GM12864 (cell line): ENCODE measurements around the gene ASL.
A peak's percentile ranks its signal among the peaks of the same experiment; 100 is the strongest.
"Not testable (repeated sequence)": the region's sequence is repeated elsewhere in the genome, so short reads cannot be mapped to it uniquely, and the experiment has no call there.

Experiments used
- DNase-seq: peaks from one replicate; pipeline ENCODE4 v3.0.0-alpha.2; 2011; ENCODE audit warnings: low read depth
- H3K4me3 ChIP-seq: 2 replicates; pipeline ENCODE4 v1.5.1; 2011; ENCODE audit warnings: mild to moderate bottlenecking, low read depth, low read length, control low read depth
- CTCF ChIP-seq: IDR thresholded peaks from 2 replicates; pipeline ENCODE4 v1.5.1; 2011; ENCODE audit warnings: low read depth, mild to moderate bottlenecking, moderate library complexity, low read length, control low read depth, inconsistent platforms; ENCODE audit errors: missing control alignments

ASL gene

DNA sequence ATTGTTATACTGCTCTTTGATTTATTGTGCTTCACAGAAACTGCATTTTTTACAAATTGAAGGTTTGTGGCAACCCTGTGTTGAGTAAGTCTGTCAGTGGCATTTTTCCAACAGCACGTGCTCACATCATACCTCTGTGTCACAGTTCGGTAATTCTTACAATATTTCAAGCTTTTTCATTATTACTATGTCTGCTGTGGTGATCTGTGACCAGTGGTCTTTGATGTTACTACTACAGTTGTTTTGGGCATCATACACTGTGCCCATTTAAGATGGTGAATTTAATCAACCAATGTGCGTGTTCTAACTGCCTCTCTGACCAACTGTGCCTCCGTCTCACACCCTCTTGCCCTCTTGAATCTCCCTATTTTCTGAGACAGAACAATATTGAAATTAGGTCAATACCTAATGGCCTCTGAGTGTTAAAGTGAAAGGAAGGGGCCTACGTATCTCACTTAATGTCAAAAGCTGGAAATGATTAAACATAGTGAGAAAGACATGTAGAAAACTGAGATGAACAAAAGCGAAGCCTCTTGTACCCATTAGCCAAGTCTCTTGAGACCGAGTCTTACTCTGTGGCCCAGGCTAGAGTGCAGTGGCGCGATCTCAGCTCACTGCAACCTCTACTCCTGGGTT lies 20.2 kb upstream of the ASL start:
- H3K4me3 ChIP-seq, result no peak overlapping the region
- DNase-seq, result no peak
- no peak for TF ChIP-seq CTCF

- H3K4me3 ChIP-seq, result no peak overlapping the region
- DNase-seq, result no peak
- TF ChIP-seq CTCF, result no peak
Observed at GRCh38 chr7:66060796-66061195, 14.8 kb upstream of the ASL start.

- DNase-seq, result no peak
- no peak overlapping the region for H3K4me3 ChIP-seq
- TF ChIP-seq CTCF, result no peak
Observed at GRCh38 chr7:66069732-66070131, 5.9 kb upstream of the ASL start.

DNA sequence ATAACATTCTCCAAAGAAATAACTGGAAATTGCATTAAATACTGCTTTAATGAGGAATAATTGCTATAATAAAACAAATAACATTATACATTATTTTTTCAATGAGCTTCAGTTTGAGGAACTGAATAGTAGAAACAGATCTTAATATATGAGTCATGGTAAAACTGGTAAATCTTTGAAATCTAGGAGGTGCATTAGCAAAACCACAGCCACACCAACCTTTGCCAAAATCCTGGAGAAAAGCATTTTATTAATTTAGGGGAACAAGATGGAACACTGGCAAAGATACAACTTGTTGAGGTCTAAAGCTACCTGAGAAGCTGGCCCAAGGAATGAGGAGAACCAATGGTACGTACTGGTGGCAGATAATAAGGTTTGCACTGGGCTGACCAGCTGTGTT lies 5.4 kb upstream of the ASL start:
- TF ChIP-seq CTCF, result no peak
- no peak overlapping the region for H3K4me3 ChIP-seq
- DNase-seq, result no peak

DNA sequence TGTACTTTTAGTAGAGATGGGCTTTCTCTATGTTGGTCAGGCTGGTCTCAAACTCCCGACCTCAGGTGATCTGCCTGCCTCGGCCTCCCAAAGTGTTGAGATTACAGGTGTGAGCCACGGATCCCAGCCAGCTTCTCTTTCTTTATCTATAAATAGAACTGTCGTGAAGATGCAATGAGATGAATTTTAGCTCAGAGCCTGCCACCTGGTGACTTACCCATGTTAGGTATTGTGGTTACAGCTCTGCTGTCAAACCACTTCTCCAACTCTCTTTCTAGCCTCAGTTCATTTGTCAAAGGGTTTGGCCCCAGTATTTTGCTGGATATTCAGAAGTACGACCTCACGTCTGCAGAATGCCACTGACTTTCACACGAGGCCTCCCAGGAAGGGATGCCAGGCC lies 3.4 kb upstream of the ASL start:
- DNase-seq, result not testable (repeated sequence)

GRCh38 chr7:66076462-66077329 lies 1.1 kb downstream of the ASL start:
- DNase-seq, result no peak
- TF ChIP-seq CTCF, result no peak
- peak overlapping the region; percentile 86 for H3K4me3 ChIP-seq

More for the DNA sequence above, 3.4 kb upstream of the ASL start:
- not testable (repeated sequence) for H3K4me3 ChIP-seq

DNA sequence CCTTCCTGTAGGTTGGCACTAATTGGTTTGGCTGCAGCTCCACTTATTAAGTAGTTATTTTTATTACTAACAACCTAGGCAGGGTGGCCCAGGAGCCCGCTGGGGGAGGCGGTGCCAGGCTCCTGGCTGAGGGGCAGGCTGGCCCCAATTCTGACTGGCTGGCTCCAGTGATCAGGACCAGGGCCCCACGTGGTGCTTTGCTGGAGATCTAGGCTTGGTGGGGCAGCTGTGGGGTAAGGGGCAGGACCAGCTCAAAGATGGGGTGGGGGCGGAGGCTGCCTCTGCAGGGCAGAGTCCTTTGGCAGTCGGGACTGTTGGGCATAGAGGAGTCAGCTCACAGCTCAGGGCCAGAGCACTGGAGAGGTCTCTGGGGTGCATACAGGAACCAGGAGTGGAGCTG lies 2.4 kb downstream of the ASL start:
- no peak overlapping the region for H3K4me3 ChIP-seq
- no peak for TF ChIP-seq CTCF
- no peak for DNase-seq
